ENCODE measurements around the gene SERPINA5. TPM values are rescaled to one million over a fixed set of nuclear protein-coding genes. Genes with fewer than 3 reads are reported as not detected.

The SERPINA5 gene
- total and polyA plus RNA-seq, 2 donors, result 0.24 to 1.7 TPM

GRCh38 chr14:94615254-94615653 is 34.0 kb downstream of the SERPINA5 start:
- H3K4me3 ChIP-seq (ENCODE audit: low read length in 2 of 2), result no peak overlapping the region
- H3K36me3 ChIP-seq (ENCODE audit: control insufficient read depth in 2 of 2, insufficient read depth in 2 of 2, low read length in 1 of 2), result no peaks in the 10 kb centered on the region
- no peak overlapping the region for H3K27ac ChIP-seq (ENCODE audit: low read depth in 1 of 2, low read length in 1 of 2)
- 61% methylated on average over 3 of the region's 3 CpGs for WGBS
- peaks cover 0 to 7% of the 10 kb centered on the region in 2 donors for H3K9me3 ChIP-seq (ENCODE audit: control insufficient read depth in 2 of 2, insufficient read depth in 1 of 2, low read length in 1 of 2)
- H3K27me3 ChIP-seq (ENCODE audit: control insufficient read depth in 2 of 2, insufficient read depth in 1 of 2, low read length in 1 of 2), result no peaks in the 10 kb centered on the region
- DNase-seq (ENCODE audit: low read depth in 6 of 9, low spot score in 9 of 9), result no peak
- H3K4me1 ChIP-seq (ENCODE audit: control insufficient read depth in 2 of 2, insufficient read depth in 2 of 2, low read length in 2 of 2), result no peaks in the 10 kb centered on the region

GRCh38 chr14:94615823-94616570 is 34.8 kb downstream of the SERPINA5 start:
- H3K9me3 ChIP-seq (ENCODE audit: control insufficient read depth in 2 of 2, insufficient read depth in 1 of 2, low read length in 1 of 2), result peaks cover 0 to 7% of the 10 kb centered on the region in 2 donors
- H3K27me3 ChIP-seq (ENCODE audit: control insufficient read depth in 2 of 2, insufficient read depth in 1 of 2, low read length in 1 of 2), result no peaks in the 10 kb centered on the region
- H3K27ac ChIP-seq (ENCODE audit: low read depth in 1 of 2, low read length in 1 of 2), result no peak overlapping the region
- H3K36me3 ChIP-seq (ENCODE audit: control insufficient read depth in 2 of 2, insufficient read depth in 2 of 2, low read length in 1 of 2), result no peaks in the 10 kb centered on the region
- WGBS, result 92% methylated on average over 8 of the region's 8 CpGs
- H3K4me1 ChIP-seq (ENCODE audit: control insufficient read depth in 2 of 2, insufficient read depth in 2 of 2, low read length in 2 of 2), result no peaks in the 10 kb centered on the region
- DNase-seq (ENCODE audit: low read depth in 6 of 9, low spot score in 9 of 9), result no peak
- H3K4me3 ChIP-seq (ENCODE audit: low read length in 2 of 2), result no peak overlapping the region

GRCh38 chr14:94617366-94617941 is 36.2 kb downstream of the SERPINA5 start:
- no peak overlapping the region for H3K4me3 ChIP-seq (ENCODE audit: low read length in 2 of 2)
- no peak overlapping the region for H3K27ac ChIP-seq (ENCODE audit: low read depth in 1 of 2, low read length in 1 of 2)
- peaks cover 0 to 7% of the 10 kb centered on the region in 2 donors for H3K9me3 ChIP-seq (ENCODE audit: control insufficient read depth in 2 of 2, insufficient read depth in 1 of 2, low read length in 1 of 2)
- 91% methylated on average over 5 of the region's 5 CpGs for WGBS
- no peaks in the 10 kb centered on the region for H3K4me1 ChIP-seq (ENCODE audit: control insufficient read depth in 2 of 2, insufficient read depth in 2 of 2, low read length in 2 of 2)
- no peaks in the 10 kb centered on the region for H3K36me3 ChIP-seq (ENCODE audit: control insufficient read depth in 2 of 2, insufficient read depth in 2 of 2, low read length in 1 of 2)
- H3K27me3 ChIP-seq (ENCODE audit: control insufficient read depth in 2 of 2, insufficient read depth in 1 of 2, low read length in 1 of 2), result no peaks in the 10 kb centered on the region
- DNase-seq (ENCODE audit: low read depth in 6 of 9, low spot score in 9 of 9), result no peak

- H3K27ac ChIP-seq (ENCODE audit: low read depth in 1 of 2, low read length in 1 of 2), result no peak overlapping the region
- H3K4me1 ChIP-seq (ENCODE audit: control insufficient read depth in 2 of 2, insufficient read depth in 2 of 2, low read length in 2 of 2), result no peaks in the 10 kb centered on the region
- WGBS, result 100% methylated on average over 3 of the region's 3 CpGs
- H3K36me3 ChIP-seq (ENCODE audit: control insufficient read depth in 2 of 2, insufficient read depth in 2 of 2, low read length in 1 of 2), result no peaks in the 10 kb centered on the region
- H3K4me3 ChIP-seq (ENCODE audit: low read length in 2 of 2), result no peak overlapping the region
- DNase-seq (ENCODE audit: low read depth in 6 of 9, low spot score in 9 of 9), result no peak
- H3K27me3 ChIP-seq (ENCODE audit: control insufficient read depth in 2 of 2, insufficient read depth in 1 of 2, low read length in 1 of 2), result no peaks in the 10 kb centered on the region
- peaks cover 0 to 7% of the 10 kb centered on the region in 2 donors for H3K9me3 ChIP-seq (ENCODE audit: control insufficient read depth in 2 of 2, insufficient read depth in 1 of 2, low read length in 1 of 2)
These were observed 37.0 kb downstream of the SERPINA5 start for GRCh38 chr14:94617988-94618822.

GRCh38 chr14:94619297-94619696 is 38.1 kb downstream of the SERPINA5 start:
- no peak overlapping the region for H3K27ac ChIP-seq (ENCODE audit: low read depth in 1 of 2, low read length in 1 of 2)
- no peaks in the 10 kb centered on the region for H3K4me1 ChIP-seq (ENCODE audit: control insufficient read depth in 2 of 2, insufficient read depth in 2 of 2, low read length in 2 of 2)
- H3K9me3 ChIP-seq (ENCODE audit: control insufficient read depth in 2 of 2, insufficient read depth in 1 of 2, low read length in 1 of 2), result peaks cover 0 to 7% of the 10 kb centered on the region in 2 donors
- H3K36me3 ChIP-seq (ENCODE audit: control insufficient read depth in 2 of 2, insufficient read depth in 2 of 2, low read length in 1 of 2), result no peaks in the 10 kb centered on the region
- 91% methylated on average over 6 of the region's 6 CpGs for WGBS
- no peak overlapping the region for H3K4me3 ChIP-seq (ENCODE audit: low read length in 2 of 2)
- no peaks in the 10 kb centered on the region for H3K27me3 ChIP-seq (ENCODE audit: control insufficient read depth in 2 of 2, insufficient read depth in 1 of 2, low read length in 1 of 2)
- no peak for DNase-seq (ENCODE audit: low read depth in 6 of 9, low spot score in 9 of 9)

- Histone ChIP-seq H3K36me3 (ENCODE audit: control insufficient read depth in 2 of 2, insufficient read depth in 2 of 2, low read length in 1 of 2) (no peaks in the 10 kb centered on the region), H3K27ac (ENCODE audit: low read depth in 1 of 2, low read length in 1 of 2) (no peak overlapping the region), H3K4me1 (ENCODE audit: control insufficient read depth in 2 of 2, insufficient read depth in 2 of 2, low read length in 2 of 2) (no peaks in the 10 kb centered on the region), H3K27me3 (ENCODE audit: control insufficient read depth in 2 of 2, insufficient read depth in 1 of 2, low read length in 1 of 2) (no peaks in the 10 kb centered on the region), H3K4me3 (ENCODE audit: low read length in 2 of 2) (no peak overlapping the region), H3K9me3 (ENCODE audit: control insufficient read depth in 2 of 2, insufficient read depth in 1 of 2, low read length in 1 of 2) (peaks cover 0 to 7% of the 10 kb centered on the region in 2 donors)
- 89% methylated on average over 6 of the region's 6 CpGs for WGBS
- DNase-seq (ENCODE audit: low read depth in 6 of 9, low spot score in 9 of 9), result no peak
These were observed 39.4 kb downstream of the SERPINA5 start for GRCh38 chr14:94620597-94620996.

GRCh38 chr14:94621358-94622134 is 40.3 kb downstream of the SERPINA5 start:
- H3K4me3 ChIP-seq (ENCODE audit: low read length in 2 of 2), result no peak overlapping the region
- H3K36me3 ChIP-seq (ENCODE audit: control insufficient read depth in 2 of 2, insufficient read depth in 2 of 2, low read length in 1 of 2), result no peaks in the 10 kb centered on the region
- DNase-seq (ENCODE audit: low read depth in 6 of 9, low spot score in 9 of 9), result no peak
- no peak overlapping the region for H3K27ac ChIP-seq (ENCODE audit: low read depth in 1 of 2, low read length in 1 of 2)
- 86% methylated on average over 5 of the region's 5 CpGs for WGBS
- H3K9me3 ChIP-seq (ENCODE audit: control insufficient read depth in 2 of 2, insufficient read depth in 1 of 2, low read length in 1 of 2), result peaks cover 0 to 7% of the 10 kb centered on the region in 2 donors
- H3K27me3 ChIP-seq (ENCODE audit: control insufficient read depth in 2 of 2, insufficient read depth in 1 of 2, low read length in 1 of 2), result no peaks in the 10 kb centered on the region
- no peaks in the 10 kb centered on the region for H3K4me1 ChIP-seq (ENCODE audit: control insufficient read depth in 2 of 2, insufficient read depth in 2 of 2, low read length in 2 of 2)

GRCh38 chr14:94622653-94623421 is 41.6 kb downstream of the SERPINA5 start:
- no peaks in the 10 kb centered on the region for H3K36me3 ChIP-seq (ENCODE audit: control insufficient read depth in 2 of 2, insufficient read depth in 2 of 2, low read length in 1 of 2)
- no peak for DNase-seq (ENCODE audit: low read depth in 6 of 9, low spot score in 9 of 9)
- 60% methylated on average over 6 of the region's 6 CpGs for WGBS
- peaks cover 0 to 7% of the 10 kb centered on the region in 2 donors for H3K9me3 ChIP-seq (ENCODE audit: control insufficient read depth in 2 of 2, insufficient read depth in 1 of 2, low read length in 1 of 2)
- no peaks in the 10 kb centered on the region for H3K27me3 ChIP-seq (ENCODE audit: control insufficient read depth in 2 of 2, insufficient read depth in 1 of 2, low read length in 1 of 2)
- no peaks in the 10 kb centered on the region for H3K4me1 ChIP-seq (ENCODE audit: control insufficient read depth in 2 of 2, insufficient read depth in 2 of 2, low read length in 2 of 2)
- H3K4me3 ChIP-seq (ENCODE audit: low read length in 2 of 2), result no peak overlapping the region
- no peak overlapping the region for H3K27ac ChIP-seq (ENCODE audit: low read depth in 1 of 2, low read length in 1 of 2)
